A549 (cell line): ENCODE measurements around the gene GIT2.

Source experiments
- CTCF ChIP-seq: fragments of >200 bp; sonication (Bioruptor Twin); formaldehyde crosslinking; IDR thresholded peaks from 3 replicates; pipeline ENCODE4 v1.5.1; 2016
- EP300 ChIP-seq, 2 experiments: fragments of >200 bp; sonication (Bioruptor Twin); formaldehyde crosslinking; IDR thresholded peaks; 2 replicates in 1 of 2; 3 replicates in 1 of 2; pipeline ENCODE4 v1.6.1; 2016 to 2017
- MAZ ChIP-seq: fragments of 150-350 bp; IDR thresholded peaks from 2 replicates; pipeline ENCODE4 v1.6.1; 2014; ENCODE audit warnings: antibody characterized with exemption, low read depth, low read length, borderline replicate concordance
- POLR2A ChIP-seq: IDR thresholded peaks from 2 replicates; pipeline ENCODE4 v1.6.1; 2012; ENCODE audit warnings: mild to moderate bottlenecking, low read length
- RFX5 ChIP-seq: fragments of 450-650 bp; IDR thresholded peaks from 2 replicates; pipeline ENCODE4 v1.7.1; 2014; ENCODE audit warnings: antibody characterized with exemption, mild to moderate bottlenecking, moderate library complexity
- USF2 ChIP-seq: fragments of 450-650 bp; IDR thresholded peaks from 2 replicates; pipeline ENCODE4 v1.6.1; 2014; ENCODE audit warnings: antibody characterized with exemption

GRCh38 chr12:109925185-109925840 lies 70.9 kb downstream of the GIT2 start:
- TF ChIP-seq RFX5 (no peak), POLR2A (no peak), EP300 (IDR thresholded peaks at IDR 0.05) (no peak), CTCF (no peak), USF2 (no peak), MAZ (no peak)
